NCI-H1105 (cell line): ENCODE results near the gene PATL2.
"Not testable (repeated sequence)": the region's sequence is repeated elsewhere in the genome, so short reads cannot be mapped to it uniquely, and the experiment has no call there.

Experiments
- DNase-seq: peaks from one replicate; lab custom pipeline; 2025; lab: John Stamatoyannopoulos, UW

The PATL2 gene

DNA sequence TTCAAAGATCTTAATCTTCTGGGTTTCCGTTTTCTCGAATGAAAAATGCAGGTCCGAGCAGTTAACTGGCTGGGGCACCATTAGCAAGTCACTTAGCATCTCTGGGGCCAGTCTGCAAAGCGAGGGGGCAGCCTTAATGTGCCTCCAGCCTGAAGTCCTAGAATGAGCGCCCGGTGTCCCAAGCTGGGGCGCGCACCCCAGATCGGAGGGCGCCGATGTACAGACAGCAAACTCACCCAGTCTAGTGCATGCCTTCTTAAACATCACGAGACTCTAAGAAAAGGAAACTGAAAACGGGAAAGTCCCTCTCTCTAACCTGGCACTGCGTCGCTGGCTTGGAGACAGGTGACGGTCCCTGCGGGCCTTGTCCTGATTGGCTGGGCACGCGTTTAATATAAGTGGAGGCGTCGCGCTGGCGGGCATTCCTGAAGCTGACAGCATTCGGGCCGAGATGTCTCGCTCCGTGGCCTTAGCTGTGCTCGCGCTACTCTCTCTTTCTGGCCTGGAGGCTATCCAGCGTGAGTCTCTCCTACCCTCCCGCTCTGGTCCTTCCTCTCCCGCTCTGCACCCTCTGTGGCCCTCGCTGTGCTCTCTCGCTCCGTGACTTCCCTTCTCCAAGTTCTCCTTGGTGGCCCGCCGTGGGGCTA, at the start of gene PATL2, which contains the start of gene B2M:
TSS of gene PATL2 (minus strand) at position 228 of the 647 bp plus-strand sequence. CDS start 34,833 bp downstream, outside the sequence.
TSS of gene B2M (plus strand) at position 422 of the 647 bp plus-strand sequence. CDS start at position 452, 30 bp downstream.
- DNase-seq = peak; percentile 69

DNA sequence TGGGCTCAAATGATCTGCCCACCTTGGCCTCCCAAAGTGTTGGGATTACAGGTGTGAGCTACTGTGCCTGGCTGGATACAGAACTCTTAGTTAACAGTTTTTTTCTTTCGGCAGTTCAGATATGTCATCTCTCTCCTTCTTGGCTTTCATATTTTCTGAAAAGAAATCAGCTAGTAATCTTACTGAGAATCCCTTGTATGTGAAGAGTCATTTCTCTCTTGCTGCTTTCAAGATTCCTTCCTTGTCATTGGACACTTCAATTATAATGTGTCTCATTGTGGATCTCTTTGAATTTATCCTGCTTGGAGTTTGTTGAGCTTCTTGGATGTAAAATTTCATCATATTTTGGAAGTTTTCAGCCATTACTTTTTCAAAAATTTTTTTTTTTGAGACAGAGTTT, 42.2 kb upstream of the PATL2 start:
- DNase-seq = no peak

DNA sequence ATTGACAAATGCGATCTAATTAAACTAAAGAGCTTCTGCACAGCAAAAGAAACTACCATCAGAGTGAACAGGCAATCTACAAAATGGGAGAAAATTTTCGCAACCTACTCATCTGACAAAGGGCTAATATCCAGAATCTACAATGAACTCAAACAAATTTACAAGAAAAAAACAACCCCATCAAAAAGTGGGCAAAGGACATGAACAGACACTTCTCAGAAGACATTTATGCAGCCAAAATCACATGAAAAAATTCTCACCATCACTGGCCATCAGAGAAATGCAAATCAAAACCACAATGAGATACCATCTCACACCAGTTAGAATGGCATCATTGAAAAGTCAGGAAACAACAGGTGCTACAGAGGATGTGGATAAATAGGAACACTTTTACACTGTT, 32.3 kb upstream of the PATL2 start:
- not testable (repeated sequence) for DNase-seq

DNA sequence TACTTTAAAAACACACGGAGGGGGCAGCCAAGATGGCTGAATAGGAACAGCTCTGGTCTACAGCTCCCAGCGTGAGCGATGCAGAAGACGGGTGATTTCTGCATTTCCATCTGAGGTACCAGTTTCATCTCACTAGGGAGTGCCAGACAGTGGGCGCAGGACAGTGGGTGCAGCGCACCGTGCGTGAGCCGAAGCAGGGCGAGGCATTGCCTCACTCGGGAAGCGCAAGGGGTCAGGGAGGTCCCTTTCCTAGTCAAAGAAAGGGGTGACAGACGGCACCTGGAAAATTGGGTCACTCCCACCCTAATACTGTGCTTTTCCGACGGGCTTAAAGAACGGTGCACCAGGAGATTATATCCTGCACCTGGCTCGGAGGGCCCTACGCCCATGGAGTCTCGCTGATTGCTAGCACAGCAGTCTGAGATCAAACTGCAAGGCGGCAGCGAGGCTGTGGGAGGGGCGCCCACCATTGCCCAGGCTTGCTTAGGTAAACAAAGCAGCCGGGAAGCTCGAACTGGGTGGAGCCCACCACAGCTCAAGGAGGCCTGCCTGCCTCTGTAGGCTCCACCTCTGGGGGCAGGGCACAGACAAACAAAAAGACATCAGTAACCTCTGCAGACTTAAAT, 28.2 kb upstream of the PATL2 start:
- not testable (repeated sequence) for DNase-seq

DNA sequence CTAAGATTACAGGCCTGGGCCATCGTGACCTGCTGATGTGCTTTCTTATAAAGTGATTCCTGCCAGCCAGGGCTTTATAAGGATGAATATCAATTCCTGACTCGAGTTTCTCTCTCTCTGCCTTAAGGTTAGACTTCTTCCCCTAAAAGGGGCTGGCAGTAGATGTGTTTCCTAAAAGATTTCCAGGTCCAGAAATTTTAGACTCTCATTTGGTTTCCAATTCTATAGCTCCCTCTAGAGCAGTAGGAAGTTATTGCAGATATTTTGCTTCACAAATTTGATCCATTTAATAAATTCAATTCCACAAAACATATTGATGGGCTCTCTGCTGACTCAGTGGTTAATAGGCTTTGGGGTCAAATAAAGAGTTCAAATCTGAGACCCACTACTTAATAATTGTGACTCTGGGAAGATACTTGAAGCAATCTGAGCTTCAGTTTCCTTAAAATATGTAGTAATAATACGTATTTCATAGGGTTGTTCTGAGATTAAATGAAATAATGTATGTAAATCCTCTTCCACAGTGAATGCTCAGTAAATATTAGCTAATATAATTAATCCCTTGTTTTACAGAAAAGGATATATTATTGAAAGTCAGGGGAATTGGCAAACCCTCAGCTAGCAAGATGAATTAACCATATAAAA, 27.3 kb upstream of the PATL2 start:
- peak; percentile 11 for DNase-seq

DNA sequence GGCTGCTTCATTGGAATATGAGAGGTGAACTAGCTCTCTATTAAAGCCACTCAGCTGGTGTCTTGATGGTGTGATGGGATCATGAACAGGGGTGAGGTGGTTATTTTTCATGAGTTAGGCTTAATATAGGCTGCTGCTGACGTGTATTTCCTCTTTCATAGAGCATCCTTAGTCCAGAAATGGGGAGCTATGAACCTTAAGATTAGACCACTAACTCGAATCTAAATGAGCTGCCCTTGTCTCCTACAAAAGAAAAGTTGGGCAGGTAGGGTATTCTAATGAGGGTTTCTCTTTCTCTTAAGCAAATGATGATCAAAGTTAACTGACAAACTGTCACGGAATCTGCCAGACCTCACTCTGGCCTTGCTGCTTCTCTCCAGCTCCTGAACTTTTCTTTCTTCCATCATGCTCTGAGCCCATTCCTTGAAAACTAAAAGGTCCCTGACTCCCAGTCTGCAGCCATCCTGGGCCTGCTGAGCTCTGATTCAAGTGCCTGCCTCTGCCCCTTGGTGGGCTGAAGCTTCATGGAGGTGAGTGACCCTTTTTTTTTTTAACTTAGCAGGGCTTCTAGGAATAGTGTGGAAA, 25.1 kb upstream of the PATL2 start, which contains the start of gene TRIM69:
TSS of gene TRIM69 (plus strand) at position 348 of the 585 bp plus-strand sequence. CDS start at position 525, 177 bp downstream.
- no peak for DNase-seq

DNA sequence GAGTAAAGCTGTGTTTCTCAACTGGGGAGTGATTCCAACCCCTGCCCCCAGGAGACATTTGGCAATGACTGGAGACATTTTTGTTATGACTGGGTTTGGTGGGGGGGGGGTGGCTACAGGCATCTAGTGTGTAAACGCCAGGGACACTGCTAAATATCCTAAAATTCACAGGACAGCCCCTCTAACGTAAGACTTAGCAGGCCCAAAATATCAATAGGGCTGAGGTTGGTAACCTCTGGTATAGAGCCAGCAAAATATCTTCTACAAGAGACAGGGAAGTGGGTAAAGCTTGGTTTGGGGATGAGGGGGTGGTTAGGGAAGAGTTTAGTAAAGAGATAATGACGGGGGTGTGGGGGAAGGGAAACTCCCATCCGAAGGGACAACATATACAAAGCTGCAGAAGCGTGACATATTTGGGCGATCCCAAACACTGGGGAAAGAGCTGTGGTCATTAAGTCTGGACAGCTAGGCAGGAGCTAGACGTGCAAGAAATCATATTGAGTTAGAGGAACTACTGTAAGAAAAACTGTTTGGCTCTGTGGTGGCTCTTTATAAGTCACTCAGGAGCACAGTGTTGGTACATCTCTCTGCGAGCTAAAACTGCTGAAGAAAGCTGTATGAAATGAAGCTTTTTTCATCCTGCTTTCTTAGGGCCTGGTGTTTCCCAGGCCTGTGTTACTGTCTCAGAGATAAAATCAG, 24.5 kb upstream of the PATL2 start:
- no peak for DNase-seq

DNA sequence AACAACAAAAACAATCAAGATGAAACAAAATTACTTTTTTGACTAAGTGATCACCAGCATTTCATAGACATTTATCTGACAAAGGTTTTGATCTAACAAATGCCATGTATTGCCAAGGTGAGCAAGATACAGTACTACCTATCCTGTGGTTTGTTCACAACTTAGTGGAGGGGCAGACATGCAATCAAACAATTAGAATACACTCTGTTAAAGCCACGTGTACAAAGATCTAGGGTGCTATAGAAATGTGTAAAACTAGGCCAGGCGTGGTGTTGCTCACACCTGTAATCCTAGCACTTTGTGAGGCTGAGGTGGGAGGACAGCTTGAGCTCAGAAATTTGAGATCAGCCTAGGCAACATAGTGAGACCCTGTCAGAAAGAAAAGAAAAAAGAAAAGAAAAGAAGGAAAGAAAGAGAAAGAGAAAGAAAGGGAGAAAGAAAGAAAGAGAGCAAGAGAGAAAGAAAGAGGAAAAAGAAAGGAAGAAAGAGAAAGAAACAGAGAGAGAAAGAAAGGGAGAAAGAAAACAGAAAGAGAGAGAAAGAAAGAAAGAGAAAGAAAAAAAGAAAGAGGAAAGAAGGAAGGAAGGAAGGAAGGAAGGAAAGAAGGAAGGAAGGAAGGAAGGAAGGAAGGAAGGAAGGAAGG, 23.8 kb upstream of the PATL2 start:
- no peak for DNase-seq

DNA sequence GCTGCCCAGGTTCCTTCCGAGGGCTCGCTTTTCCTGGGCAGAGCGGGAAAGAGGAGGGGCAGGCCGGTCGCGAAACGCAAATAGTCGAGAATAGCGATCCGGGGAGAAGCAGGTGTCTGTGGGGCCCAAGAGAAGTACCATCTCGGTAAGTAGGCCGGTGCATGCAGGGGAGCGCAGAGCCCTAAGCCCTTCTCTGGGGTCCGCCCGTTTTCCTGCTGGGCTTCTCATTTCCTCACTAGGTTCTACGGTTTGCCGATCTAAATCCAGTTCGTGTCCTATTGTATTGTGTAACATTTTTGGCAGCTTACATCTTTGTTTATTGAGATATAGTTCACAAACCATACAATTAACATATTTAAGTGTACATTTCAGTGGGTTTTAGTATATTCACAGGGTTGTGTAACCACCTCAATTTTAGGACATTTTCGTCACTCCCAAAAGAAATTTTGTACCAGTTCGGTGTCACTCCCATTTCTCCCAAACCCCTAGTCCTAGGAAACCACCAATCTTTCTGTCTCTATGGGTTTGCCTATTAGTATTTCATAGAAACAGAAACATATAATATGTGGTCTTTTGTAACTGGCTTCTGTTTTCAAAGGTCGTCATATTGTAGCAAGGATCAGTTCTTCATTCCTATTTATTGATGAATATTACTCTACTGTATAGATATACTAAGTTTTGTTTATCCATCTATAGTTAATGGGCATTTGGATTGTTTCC, 18.4 kb upstream of the PATL2 start:
- DNase-seq = peak; percentile 20

DNA sequence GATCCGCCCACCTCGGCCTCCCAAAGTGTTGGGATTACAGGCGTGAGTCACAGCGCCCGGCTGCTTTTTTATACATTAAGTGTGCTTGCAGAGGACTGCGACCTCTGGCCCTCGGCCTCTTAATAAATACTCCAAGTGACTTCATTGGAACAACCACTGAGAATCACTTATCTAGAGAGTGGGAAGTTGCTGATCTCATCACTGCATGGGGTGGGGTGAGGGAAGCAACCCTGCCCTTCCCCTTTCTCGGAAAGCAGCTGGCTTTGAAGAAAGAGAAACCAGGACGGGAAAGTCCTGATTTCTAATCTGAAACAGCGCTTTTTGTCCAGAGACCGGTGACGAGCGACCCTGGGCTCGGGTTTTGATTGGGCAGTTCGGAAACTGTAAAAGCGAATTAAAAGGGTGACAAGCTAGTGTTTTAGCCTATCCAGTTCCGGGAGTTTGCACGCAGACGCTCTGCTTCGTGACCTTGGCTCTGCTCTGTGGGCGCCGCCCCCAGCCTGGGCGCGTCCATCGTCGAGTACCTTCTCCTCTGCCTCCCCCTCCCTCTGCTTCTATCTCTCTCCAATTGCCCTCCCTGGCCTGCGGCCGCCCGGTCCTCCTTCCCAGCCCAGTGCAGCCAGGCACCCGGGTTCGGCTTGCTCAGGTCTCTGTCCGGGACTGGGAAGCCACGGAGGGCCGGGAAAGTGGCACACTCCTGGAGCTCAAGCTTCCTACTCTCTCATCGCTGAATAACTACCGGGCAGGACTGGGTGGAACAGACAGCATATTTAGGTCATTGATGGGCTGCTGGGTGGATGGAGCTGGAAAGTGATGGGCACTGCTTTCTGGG, 17.7 kb upstream of the PATL2 start:
- DNase-seq = peak; percentile 84

DNA sequence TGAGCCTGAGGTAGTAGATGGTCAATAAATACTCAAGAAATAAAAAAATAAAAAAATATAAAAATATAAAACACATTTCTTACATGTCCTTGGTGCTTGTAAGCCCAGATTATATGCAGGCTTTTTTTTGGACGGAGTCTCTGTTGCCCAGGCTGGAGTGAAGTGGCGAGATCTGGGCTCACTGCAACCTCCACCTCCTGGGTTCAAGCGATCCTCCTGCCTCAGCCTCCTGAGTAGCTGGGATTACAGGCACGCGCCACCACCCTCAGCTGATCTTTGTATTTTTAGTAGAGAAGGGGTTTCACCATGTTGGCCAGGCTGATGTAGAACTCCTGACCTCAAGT, 17.1 kb upstream of the PATL2 start:
- not testable (repeated sequence) for DNase-seq

DNA sequence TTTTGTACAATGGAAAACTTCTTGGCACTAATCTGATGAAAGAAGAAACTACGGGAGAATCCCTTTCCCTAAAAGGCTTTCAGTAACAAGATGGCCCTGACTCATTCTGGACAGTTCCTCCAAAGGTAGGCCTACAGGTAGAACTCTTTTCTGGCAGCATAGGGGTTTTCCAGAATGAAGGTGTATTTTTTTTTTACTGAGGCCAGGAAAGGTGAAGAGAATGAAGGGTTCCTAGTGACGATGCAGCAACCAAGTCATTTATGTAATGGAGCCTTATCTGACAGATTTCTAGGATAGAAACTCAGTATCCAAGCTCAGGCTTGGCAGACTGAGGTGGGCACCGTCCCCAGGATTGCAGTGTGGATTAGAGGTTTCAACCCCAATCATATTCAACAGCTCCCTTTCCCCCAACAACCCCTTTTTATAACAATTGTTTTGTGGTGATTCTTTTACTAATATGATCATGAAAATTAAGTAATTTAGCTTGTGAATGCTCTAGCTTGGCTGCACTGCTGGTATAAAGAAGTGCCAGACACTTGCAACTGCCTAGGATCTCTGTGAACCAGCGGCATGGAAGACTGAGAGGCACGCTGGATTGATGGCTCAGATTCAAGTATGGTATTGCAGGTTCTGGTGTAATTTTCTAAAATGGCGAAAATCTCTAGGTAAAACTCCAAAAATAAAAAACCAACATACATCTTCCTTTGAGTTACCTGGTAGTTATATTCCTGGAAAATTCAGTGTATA, 16.5 kb upstream of the PATL2 start:
- no peak for DNase-seq

DNA sequence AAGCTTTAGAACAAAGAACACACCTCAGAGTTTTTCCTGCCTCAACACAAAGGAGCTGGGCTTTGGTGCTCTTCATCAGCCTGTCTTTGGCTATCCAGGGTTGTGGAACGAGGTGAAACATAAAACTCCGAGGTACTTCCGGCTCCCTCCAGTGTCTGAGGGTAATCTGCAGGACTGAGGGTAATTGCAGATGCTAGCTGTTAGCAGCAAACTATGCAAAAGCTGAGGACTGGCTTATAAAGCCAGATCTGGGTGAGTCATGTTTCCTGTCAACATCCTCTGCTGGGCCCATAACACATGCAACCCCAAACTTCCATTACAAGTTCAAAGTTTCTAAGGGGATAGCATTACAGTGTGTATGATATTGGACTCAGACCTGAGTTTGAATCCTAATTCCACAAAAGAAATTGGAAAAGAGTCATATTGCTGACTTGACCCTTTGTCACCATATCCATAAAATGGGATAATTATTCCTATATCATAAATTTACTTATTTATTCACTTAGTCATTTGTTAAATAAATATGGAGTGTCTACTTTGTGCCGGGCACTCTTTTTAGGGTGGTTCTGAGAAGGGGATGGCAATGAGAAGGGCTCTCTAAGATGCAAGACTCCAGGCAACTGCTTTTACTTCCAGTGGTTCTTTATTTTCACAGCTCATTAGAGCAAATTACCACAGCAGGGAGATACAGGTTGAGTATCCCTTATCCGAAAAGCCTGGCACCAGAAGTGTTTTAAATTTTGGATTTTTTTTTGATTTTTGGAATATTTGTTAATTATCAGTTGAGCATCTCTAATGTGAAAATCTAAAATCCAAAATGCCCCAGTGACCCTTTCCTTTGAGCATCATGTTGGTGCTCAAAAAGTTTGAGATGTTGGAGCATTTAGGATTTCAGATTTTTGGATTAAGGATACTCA, 15.7 kb upstream of the PATL2 start:
- no peak for DNase-seq

DNA sequence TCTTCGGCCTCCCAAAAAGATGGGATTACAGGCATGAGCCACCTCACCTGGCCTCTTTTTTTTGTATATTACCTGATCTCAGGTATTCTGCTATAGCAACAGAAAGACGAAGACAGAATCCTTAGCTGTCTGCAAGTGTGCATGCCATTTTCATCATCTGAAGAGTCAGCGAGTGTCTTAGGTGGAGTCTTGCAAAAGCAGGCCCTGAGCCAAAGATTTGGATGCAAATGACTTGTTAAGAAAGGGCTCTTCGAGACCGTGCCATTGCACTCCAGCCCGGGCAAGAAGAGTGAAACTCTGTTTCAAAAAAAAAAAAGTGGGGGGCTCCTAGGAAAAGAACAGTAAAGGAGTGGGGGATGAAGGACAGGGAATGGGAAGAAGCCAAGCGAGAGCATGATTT, 15.0 kb upstream of the PATL2 start:
- DNase-seq = no peak

DNA sequence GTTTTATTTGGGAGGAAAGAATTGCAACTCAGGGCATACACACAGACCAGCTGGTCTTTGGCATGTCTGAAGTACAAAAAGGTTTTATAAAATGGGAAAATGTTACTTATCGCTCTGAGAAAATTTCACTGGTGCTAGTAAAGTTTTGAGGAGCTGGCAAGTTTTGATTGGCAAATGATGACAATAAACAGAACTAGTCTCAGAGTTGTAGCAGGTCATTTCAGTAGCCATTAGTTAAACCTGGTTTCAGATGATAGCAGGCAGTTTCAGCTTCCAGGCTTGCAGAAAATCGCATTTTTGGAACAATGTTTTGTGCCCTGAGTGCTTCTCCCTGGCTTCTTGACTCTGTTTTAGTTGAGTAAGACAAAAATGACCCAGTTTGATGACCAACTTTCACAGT, 10.9 kb upstream of the PATL2 start:
- DNase-seq = no peak

DNA sequence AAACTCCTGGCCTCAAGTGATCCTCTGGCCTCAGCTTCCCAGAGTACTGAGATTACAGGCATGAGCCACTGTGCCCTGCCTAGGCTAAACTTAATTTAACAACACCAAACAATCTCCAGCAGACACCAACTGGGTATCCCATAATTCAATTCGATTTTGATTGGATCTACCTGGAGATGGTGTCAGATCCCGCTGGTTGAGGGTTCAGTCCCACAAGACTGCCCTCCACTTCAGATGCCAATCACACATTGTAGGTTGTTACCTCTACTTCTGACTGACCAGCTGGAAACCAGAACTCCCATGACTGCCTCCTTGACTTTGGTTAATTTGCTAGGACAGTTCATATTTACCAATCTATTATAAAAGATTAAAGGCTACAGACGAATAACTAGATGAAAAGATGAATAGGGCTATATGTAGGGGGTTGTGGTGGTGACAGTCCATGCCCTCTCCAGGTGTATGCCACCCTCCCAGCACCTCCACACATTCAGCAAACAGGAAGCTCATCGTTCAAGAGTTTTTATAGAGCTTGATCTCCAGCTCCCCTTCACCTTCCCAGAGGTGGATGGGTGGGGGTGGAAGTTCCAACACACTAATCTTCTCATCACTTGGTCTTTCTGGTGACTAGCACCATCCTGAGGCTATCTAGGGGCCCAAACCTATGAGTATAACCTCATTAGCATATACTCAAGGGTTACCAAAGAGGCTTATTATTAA, 9.5 kb upstream of the PATL2 start:
- DNase-seq = no peak

DNA sequence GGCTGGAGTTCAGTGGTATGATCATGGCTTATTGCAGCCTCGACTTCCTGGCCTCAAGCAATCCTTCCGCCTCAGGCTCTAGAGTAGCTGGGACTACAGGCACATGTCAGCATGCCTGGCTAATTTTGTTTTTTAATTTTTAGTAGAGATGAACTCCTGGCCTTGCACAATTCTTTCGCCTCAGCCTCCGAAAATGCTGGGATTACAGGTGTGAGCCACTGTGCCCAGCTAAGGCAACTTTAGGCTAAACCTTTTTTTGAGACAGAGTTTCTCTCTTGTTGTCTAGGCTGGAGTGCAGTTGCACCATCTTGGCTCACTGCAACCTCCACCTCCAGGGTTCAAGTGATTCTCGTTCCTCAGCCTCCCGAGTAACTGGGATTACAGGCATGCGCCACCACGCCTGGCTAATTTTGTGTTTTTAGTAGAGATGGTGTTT, 8.9 kb upstream of the PATL2 start:
- not testable (repeated sequence) for DNase-seq
